ENCODE data around the gene FBLN1. TPM values are rescaled to one million over a fixed set of nuclear protein-coding genes. Genes with fewer than 3 reads are reported as not detected.

Gene FBLN1
- total and polyA plus RNA-seq, 4 experiments from 2014 or later = not detected

DNA sequence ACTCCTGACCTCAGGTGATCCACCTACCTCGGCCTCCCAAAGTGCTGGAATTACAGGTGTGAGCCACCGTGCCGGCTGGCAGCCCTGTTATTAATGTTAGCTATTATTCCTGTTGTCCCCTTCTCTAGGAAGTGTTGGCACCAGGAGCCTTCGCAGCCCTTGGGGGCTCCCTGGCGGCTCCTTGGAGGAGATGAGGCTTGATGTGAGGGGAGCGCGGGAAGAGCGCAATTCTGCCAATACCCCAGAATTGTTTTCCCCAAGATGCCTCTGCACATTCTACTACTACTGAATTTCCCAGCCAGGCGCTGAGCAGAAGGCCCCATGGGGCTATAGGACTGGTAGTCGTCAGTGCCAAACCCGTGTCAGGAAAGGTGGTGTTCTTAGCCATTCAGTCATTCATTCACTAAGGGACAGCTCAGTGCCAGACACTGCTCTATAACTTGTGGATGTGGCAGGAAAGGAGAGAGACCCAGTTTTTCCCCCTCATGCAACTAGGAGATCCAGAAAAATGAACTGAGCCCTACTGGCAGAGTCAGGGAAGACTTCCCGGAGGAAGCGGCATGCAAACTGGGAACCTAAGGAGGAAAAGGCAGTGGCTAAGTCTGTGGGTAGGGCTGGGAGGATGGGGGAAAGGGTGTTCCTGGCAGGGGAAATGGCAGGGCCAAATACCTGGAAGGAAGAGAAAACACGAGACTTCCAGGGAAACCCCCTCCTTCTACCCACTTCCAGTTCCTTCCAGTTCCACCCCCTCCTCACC lies 3.5 kb downstream of the FBLN1 start:
- no peak for DNase-seq
- Mint-ChIP-seq H3K4me3 (no peak overlapping the region), H3K4me1 (no peaks in the 10 kb centered on the region), H3K9me3 (no peaks in the 10 kb centered on the region), H3K27ac (no peak overlapping the region), H3K36me3 (no peaks in the 10 kb centered on the region), H3K27me3 (peaks cover 22 to 25% of the 10 kb centered on the region in 2 donors)
- peaks cover 5% of the 10 kb centered on the region for H3K27me3 ChIP-seq (ENCODE audit: insufficient read depth, low read length)
- H3K27ac ChIP-seq (ENCODE audit: low read depth, low read length) = no peak overlapping the region
- no peak overlapping the region for H3K4me3 ChIP-seq (ENCODE audit: low read length in 2 of 2)
- H3K4me1 ChIP-seq (ENCODE audit: insufficient read depth, low read length) = peaks cover 5% of the 10 kb centered on the region
- H3K36me3 ChIP-seq (ENCODE audit: insufficient read depth, low read length) = no peaks in the 10 kb centered on the region
- no peaks in the 10 kb centered on the region for H3K9me3 ChIP-seq (ENCODE audit: control insufficient read depth in 1 of 2, low read length in 2 of 2)
- ChIA-PET POLR2A (ENCODE audit: partially characterized antibody) (no interaction called here), CTCF (ENCODE audit: partially characterized antibody) (no interaction called here)
- intact Hi-C loops (cut with micrococcal nuclease) = no loop called here

DNA sequence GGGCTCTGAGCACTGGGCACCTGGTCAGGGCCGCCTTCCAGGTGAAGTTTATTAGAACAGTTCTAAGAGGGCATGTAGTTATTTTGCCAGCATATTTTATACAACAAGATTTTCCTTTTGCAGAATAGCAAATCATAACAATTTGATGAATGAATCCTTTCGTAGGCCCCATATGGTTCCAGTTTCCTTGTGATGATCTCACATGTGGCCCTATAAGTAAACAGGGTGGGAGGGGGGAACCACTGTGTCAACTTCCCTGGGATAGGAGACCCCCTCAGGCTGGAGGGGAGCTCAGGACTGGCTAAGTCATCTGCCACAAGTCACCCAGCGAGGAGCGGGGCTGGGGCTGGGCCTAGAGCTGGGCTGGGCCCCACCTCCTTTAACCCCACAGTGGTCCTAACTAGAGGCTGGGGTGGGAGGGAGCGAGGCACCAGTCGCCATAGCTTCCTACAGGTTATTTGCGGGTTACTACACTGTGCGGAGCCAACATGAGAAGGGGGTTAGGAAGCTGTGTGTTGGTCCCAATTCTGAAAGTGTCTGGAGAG lies 4.2 kb downstream of the FBLN1 start:
- Mint-ChIP-seq H3K4me1 (no peaks in the 10 kb centered on the region), H3K27ac (no peak overlapping the region), H3K4me3 (no peak overlapping the region), H3K36me3 (no peaks in the 10 kb centered on the region), H3K9me3 (no peaks in the 10 kb centered on the region), H3K27me3 (peaks cover 18 to 21% of the 10 kb centered on the region in 2 donors)
- peaks cover 5% of the 10 kb centered on the region for H3K27me3 ChIP-seq (ENCODE audit: insufficient read depth, low read length)
- no peak overlapping the region for H3K27ac ChIP-seq (ENCODE audit: low read depth, low read length)
- ChIA-PET POLR2A (ENCODE audit: partially characterized antibody) (no interaction called here), CTCF (ENCODE audit: partially characterized antibody) (no interaction called here)
- intact Hi-C loops (cut with micrococcal nuclease) = no loop called here
- H3K36me3 ChIP-seq (ENCODE audit: insufficient read depth, low read length) = no peaks in the 10 kb centered on the region
- DNase-seq = no peak
- H3K4me3 ChIP-seq (ENCODE audit: low read length in 2 of 2) = no peak overlapping the region
- H3K9me3 ChIP-seq (ENCODE audit: control insufficient read depth in 1 of 2, low read length in 2 of 2) = no peaks in the 10 kb centered on the region
- peaks cover 5% of the 10 kb centered on the region for H3K4me1 ChIP-seq (ENCODE audit: insufficient read depth, low read length)

- Mint-ChIP-seq H3K36me3 (no peaks in the 10 kb centered on the region), H3K4me1 (no peaks in the 10 kb centered on the region), H3K27ac (no peak overlapping the region), H3K27me3 (peaks cover 16 to 19% of the 10 kb centered on the region in 2 donors), H3K9me3 (no peaks in the 10 kb centered on the region), H3K4me3 (no peak overlapping the region)
- intact Hi-C loops (cut with micrococcal nuclease) = no loop called here
- H3K4me1 ChIP-seq (ENCODE audit: insufficient read depth, low read length) = peaks cover 5% of the 10 kb centered on the region
- peaks cover 5% of the 10 kb centered on the region for H3K27me3 ChIP-seq (ENCODE audit: insufficient read depth, low read length)
- DNase-seq = no peak
- H3K36me3 ChIP-seq (ENCODE audit: insufficient read depth, low read length) = no peaks in the 10 kb centered on the region
- ChIA-PET POLR2A (ENCODE audit: partially characterized antibody) (no interaction called here), CTCF (ENCODE audit: partially characterized antibody) (no interaction called here)
- no peak overlapping the region for H3K27ac ChIP-seq (ENCODE audit: low read depth, low read length)
- H3K4me3 ChIP-seq (ENCODE audit: low read length in 2 of 2) = no peak overlapping the region
- H3K9me3 ChIP-seq (ENCODE audit: control insufficient read depth in 1 of 2, low read length in 2 of 2) = no peaks in the 10 kb centered on the region
These were observed 5.1 kb downstream of the FBLN1 start for GRCh38 chr22:45507798-45508197.

DNA sequence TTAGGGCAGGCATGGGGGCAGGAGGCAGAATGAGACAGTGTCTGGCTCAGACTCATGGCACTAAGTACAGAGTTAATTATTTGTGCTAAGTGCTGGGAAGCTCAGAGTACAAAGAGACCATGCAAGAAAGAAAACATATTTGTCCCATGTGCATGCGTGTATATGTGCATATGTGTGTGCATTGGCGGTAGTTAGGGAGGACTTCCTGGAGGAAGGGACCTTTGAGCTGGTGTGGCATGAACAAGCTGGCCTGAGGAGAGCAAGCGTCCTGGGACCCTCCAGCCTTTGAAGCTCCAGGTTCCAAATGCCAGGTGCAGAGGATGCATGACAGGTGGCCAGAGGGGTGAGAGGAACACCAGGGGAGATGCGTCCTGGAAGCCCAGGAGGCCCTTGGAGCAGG lies 6.1 kb downstream of the FBLN1 start:
- H3K9me3 Mint-ChIP-seq = no peaks in the 10 kb centered on the region
- H3K27ac ChIP-seq (ENCODE audit: low read depth, low read length) = no peak overlapping the region
- H3K27ac Mint-ChIP-seq = no peak overlapping the region
- no peaks in the 10 kb centered on the region for H3K36me3 Mint-ChIP-seq
- intact Hi-C loops (cut with micrococcal nuclease) = no loop called here
- no peaks in the 10 kb centered on the region for H3K4me1 Mint-ChIP-seq
- ChIA-PET CTCF (ENCODE audit: partially characterized antibody) (no interaction called here), POLR2A (ENCODE audit: partially characterized antibody) (no interaction called here)
- no peaks in the 10 kb centered on the region for H3K27me3 ChIP-seq (ENCODE audit: insufficient read depth, low read length)
- H3K27me3 Mint-ChIP-seq = peaks cover 18 to 22% of the 10 kb centered on the region in 2 donors
- no peak for DNase-seq
- H3K4me3 Mint-ChIP-seq = no peak overlapping the region
- H3K9me3 ChIP-seq (ENCODE audit: control insufficient read depth in 1 of 2, low read length in 2 of 2) = no peaks in the 10 kb centered on the region
- no peak overlapping the region for H3K4me3 ChIP-seq (ENCODE audit: low read length in 2 of 2)
- H3K36me3 ChIP-seq (ENCODE audit: insufficient read depth, low read length) = no peaks in the 10 kb centered on the region
- H3K4me1 ChIP-seq (ENCODE audit: insufficient read depth, low read length) = no peaks in the 10 kb centered on the region

DNA sequence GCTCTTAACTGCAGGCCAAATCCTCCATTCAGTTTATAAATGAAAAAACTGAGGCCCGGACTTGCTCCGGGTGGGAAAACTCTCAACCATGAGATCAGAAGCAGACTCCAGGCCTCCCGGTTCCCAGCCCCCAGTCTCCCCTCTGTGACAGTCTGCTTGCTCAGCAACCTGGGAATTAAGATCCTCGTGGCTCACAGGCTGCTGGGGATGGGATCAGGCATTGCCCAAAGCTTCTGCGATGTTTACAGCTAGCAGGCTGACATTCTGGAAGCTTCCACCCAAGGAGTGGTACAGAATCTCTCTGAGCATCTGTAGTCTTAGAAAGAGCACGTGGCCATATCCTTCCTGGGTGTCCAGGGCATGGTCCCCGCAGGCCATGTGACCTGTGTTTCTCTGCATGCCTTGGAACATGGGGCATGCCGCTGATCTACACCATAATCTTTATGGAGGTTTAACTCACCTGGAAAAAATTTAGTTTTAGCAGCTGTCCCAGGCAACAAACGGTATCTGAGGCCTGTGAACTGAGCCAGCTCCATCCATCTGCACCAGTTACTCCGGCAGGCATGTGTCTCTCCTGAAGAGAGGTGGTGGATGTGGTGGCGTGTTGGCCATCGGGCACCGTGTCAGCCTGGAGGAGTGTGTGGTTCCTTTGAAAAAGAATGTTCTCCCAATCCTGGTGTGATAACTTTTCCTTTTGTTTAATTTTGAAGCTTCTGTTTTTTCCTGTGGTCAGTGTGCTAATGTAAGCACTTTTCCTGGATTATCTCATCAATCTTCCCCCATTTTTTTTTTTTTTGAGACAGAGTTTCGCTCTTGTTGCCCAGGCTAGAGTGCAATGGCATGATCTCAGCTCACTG lies 7.9 kb downstream of the FBLN1 start:
- no peaks in the 10 kb centered on the region for H3K36me3 Mint-ChIP-seq
- POLR2A ChIA-PET (ENCODE audit: partially characterized antibody) = no interaction called here

GRCh38 chr22:45511847-45512261 lies 9.2 kb downstream of the FBLN1 start:
- Mint-ChIP-seq H3K9me3 (no peaks in the 10 kb centered on the region), H3K36me3 (no peaks in the 10 kb centered on the region), H3K27ac (no peak overlapping the region), H3K4me1 (no peaks in the 10 kb centered on the region), H3K4me3 (no peak overlapping the region), H3K27me3 (peaks cover 7 to 17% of the 10 kb centered on the region in 2 donors)
- no peaks in the 10 kb centered on the region for H3K4me1 ChIP-seq (ENCODE audit: insufficient read depth, low read length)
- DNase-seq = no peak
- no peaks in the 10 kb centered on the region for H3K36me3 ChIP-seq (ENCODE audit: insufficient read depth, low read length)
- ChIA-PET POLR2A (ENCODE audit: partially characterized antibody) (no interaction called here), CTCF (ENCODE audit: partially characterized antibody) (no interaction called here)
- no peak overlapping the region for H3K27ac ChIP-seq (ENCODE audit: low read depth, low read length)
- H3K9me3 ChIP-seq (ENCODE audit: control insufficient read depth in 1 of 2, low read length in 2 of 2) = no peaks in the 10 kb centered on the region
- H3K4me3 ChIP-seq (ENCODE audit: low read length in 2 of 2) = no peak overlapping the region
- H3K27me3 ChIP-seq (ENCODE audit: insufficient read depth, low read length) = no peaks in the 10 kb centered on the region
- intact Hi-C loops (cut with micrococcal nuclease) = no loop called here

More for the DNA sequence above, 7.9 kb downstream of the FBLN1 start:
- Histone ChIP-seq H3K36me3 (ENCODE audit: insufficient read depth, low read length) (no peaks in the 10 kb centered on the region), H3K27ac (ENCODE audit: low read depth, low read length) (no peak overlapping the region), H3K9me3 (ENCODE audit: control insufficient read depth in 1 of 2, low read length in 2 of 2) (no peaks in the 10 kb centered on the region), H3K4me3 (ENCODE audit: low read length in 2 of 2) (no peak overlapping the region), H3K4me1 (ENCODE audit: insufficient read depth, low read length) (no peaks in the 10 kb centered on the region), H3K27me3 (ENCODE audit: insufficient read depth, low read length) (no peaks in the 10 kb centered on the region)
- H3K27me3 Mint-ChIP-seq = peaks cover 7 to 15% of the 10 kb centered on the region in 2 donors
- H3K9me3 Mint-ChIP-seq = no peaks in the 10 kb centered on the region
- no peak for DNase-seq
- intact Hi-C loops (cut with micrococcal nuclease) = no loop called here
- H3K27ac Mint-ChIP-seq = no peak overlapping the region
- H3K4me1 Mint-ChIP-seq = no peaks in the 10 kb centered on the region
- no peak overlapping the region for H3K4me3 Mint-ChIP-seq
- CTCF ChIA-PET (ENCODE audit: partially characterized antibody) = no interaction called here

GRCh38 chr22:45512363-45512762 lies 9.7 kb downstream of the FBLN1 start:
- Histone ChIP-seq H3K9me3 (ENCODE audit: control insufficient read depth in 1 of 2, low read length in 2 of 2) (no peaks in the 10 kb centered on the region), H3K36me3 (ENCODE audit: insufficient read depth, low read length) (no peaks in the 10 kb centered on the region), H3K27me3 (ENCODE audit: insufficient read depth, low read length) (no peaks in the 10 kb centered on the region), H3K4me1 (ENCODE audit: insufficient read depth, low read length) (no peaks in the 10 kb centered on the region), H3K4me3 (ENCODE audit: low read length in 2 of 2) (no peak overlapping the region), H3K27ac (ENCODE audit: low read depth, low read length) (no peak overlapping the region)
- intact Hi-C loops (cut with micrococcal nuclease) = no loop called here
- Mint-ChIP-seq H3K4me1 (no peaks in the 10 kb centered on the region), H3K27me3 (peaks cover 7 to 17% of the 10 kb centered on the region in 2 donors), H3K9me3 (no peaks in the 10 kb centered on the region), H3K27ac (no peak overlapping the region), H3K36me3 (no peaks in the 10 kb centered on the region), H3K4me3 (no peak overlapping the region)
- ChIA-PET POLR2A (ENCODE audit: partially characterized antibody) (no interaction called here), CTCF (ENCODE audit: partially characterized antibody) (no interaction called here)
- DNase-seq = no peak

All from CD4-positive, alpha-beta memory T cell (primary cell).